A549 (cell line): Measurements from ENCODE around the gene TBC1D25.
"Not testable (repeated sequence)": the region's sequence is repeated elsewhere in the genome, so short reads cannot be mapped to it uniquely, and the experiment has no call there.

ENCODE experiments used
- CBX8 ChIP-seq: fragments of 200-600 bp; sonication (generic); IDR thresholded peaks from 2 replicates; pipeline ENCODE4 v1.6.1; 2016
- REST ChIP-seq: fragments of 200-600 bp; sonication (generic); IDR thresholded peaks from 2 replicates; pipeline ENCODE4 v1.6.1; 2016; ENCODE audit warnings: antibody characterized with exemption, mild to moderate bottlenecking, moderate library complexity
- TF ChIP-seq, protein P1 (sequence below): fragments of >200 bp; sonication (Bioruptor Twin); formaldehyde crosslinking; IDR thresholded peaks from 3 replicates; pipeline ENCODE4 v1.5.1; 2016

DNA sequence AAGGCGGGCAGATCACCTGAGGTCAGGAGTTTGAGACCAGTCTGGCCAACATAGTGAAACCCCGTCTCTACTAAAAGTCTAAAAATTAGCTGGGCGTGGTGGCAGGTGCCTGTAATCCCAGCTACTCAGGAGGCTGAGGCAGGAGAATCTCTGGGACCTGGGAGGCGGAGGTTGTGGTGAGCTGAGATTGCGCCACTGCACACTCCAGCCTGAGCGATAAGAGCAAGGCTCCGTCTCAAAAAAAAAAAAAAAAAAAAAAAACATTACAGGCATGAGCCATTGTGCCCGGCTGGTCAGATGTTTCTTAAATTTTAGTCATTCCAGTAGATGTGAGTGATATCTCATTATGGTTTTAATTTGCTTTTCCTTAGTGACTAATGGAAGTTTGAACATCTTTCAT is 13.7 kb upstream of the TBC1D25 start:
- TF ChIP-seq REST, CBX8: not testable (repeated sequence)
- TF ChIP-seq, protein P1, sequence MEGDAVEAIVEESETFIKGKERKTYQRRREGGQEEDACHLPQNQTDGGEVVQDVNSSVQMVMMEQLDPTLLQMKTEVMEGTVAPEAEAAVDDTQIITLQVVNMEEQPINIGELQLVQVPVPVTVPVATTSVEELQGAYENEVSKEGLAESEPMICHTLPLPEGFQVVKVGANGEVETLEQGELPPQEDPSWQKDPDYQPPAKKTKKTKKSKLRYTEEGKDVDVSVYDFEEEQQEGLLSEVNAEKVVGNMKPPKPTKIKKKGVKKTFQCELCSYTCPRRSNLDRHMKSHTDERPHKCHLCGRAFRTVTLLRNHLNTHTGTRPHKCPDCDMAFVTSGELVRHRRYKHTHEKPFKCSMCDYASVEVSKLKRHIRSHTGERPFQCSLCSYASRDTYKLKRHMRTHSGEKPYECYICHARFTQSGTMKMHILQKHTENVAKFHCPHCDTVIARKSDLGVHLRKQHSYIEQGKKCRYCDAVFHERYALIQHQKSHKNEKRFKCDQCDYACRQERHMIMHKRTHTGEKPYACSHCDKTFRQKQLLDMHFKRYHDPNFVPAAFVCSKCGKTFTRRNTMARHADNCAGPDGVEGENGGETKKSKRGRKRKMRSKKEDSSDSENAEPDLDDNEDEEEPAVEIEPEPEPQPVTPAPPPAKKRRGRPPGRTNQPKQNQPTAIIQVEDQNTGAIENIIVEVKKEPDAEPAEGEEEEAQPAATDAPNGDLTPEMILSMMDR: not testable (repeated sequence)
